Testis (tissue), 2 donors: Measurements from ENCODE around the gene CROCC2.

Experiments used
- POLR2A ChIP-seq: fragments of 450-650 bp; IDR thresholded peaks from one replicate; pipeline ENCODE4 v1.6.1; 2017; ENCODE audit warnings: antibody characterized with exemption, mild to moderate bottlenecking, moderate library complexity
- TF ChIP-seq, protein P1 (sequence below), 3 experiments: fragments of 450-650 bp in 2 of 3; fragments of 200-600 bp in 1 of 3; sonication (generic) in 1 of 3; IDR thresholded peaks; one replicate each; pipeline ENCODE4 v1.5.1; 2016 to 2019; ENCODE audit warnings: antibody characterized with exemption in 3 of 3, mild to moderate bottlenecking in 2 of 3, moderate library complexity in 1 of 3

DNA sequence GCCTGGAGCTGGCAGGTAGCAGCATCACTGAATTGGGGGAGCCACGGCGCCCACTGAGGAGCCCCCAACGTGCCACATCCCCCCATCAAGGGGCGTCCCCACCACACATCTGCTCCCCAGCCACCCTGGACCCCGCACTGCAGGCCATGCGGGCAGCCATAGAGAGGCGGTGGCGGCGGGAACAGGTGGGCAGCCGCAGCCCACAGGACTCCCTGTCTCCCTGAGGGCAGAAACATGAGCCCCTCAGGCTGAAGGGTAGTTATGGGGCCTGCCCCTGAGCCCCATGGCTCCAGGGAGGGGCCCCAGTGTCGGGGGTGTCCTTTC lies 26.6 kb downstream of the CROCC2 start:
- no peak for TF ChIP-seq POLR2A
- TF ChIP-seq, protein P1, sequence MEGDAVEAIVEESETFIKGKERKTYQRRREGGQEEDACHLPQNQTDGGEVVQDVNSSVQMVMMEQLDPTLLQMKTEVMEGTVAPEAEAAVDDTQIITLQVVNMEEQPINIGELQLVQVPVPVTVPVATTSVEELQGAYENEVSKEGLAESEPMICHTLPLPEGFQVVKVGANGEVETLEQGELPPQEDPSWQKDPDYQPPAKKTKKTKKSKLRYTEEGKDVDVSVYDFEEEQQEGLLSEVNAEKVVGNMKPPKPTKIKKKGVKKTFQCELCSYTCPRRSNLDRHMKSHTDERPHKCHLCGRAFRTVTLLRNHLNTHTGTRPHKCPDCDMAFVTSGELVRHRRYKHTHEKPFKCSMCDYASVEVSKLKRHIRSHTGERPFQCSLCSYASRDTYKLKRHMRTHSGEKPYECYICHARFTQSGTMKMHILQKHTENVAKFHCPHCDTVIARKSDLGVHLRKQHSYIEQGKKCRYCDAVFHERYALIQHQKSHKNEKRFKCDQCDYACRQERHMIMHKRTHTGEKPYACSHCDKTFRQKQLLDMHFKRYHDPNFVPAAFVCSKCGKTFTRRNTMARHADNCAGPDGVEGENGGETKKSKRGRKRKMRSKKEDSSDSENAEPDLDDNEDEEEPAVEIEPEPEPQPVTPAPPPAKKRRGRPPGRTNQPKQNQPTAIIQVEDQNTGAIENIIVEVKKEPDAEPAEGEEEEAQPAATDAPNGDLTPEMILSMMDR (IDR thresholded peaks at IDR 0.05), result no peak
